HepG2 (cell line): ENCODE data around the gene DNAJC18.

Experiments
- CREB1 ChIP-seq, 2 experiments: fragments of 450-650 bp in 1 of 2; IDR thresholded peaks; 2 replicates each; pipeline ENCODE4 v1.6.1; 2016 to 2017; ENCODE audit warnings: control low read depth in 1 of 2, mild to moderate bottlenecking in 1 of 2, missing compliant biosample characterization in 1 of 2, missing genetic modification characterization in 1 of 2
- CTCF ChIP-seq: sonication (generic); formaldehyde crosslinking; IDR thresholded peaks from 2 replicates; pipeline ENCODE4 v1.5.0; 2020; ENCODE audit warnings: mild to moderate bottlenecking, missing genetic modification reagents, moderate library complexity
- JUNB ChIP-seq: sonication (generic); formaldehyde crosslinking; IDR thresholded peaks from 2 replicates; pipeline ENCODE4 v1.8.0; 2022; ENCODE audit warnings: missing genetic modification reagents, mild to moderate bottlenecking, borderline replicate concordance
- KLF6 ChIP-seq: IDR thresholded peaks from 2 replicates; pipeline ENCODE4 v1.8.0; 2016; ENCODE audit warnings: missing biosample characterization, missing genetic modification reagents
- MYC ChIP-seq: sonication (generic); formaldehyde crosslinking; IDR thresholded peaks from 2 replicates; pipeline ENCODE4 v1.9.0; 2021; ENCODE audit warnings: missing genetic modification reagents, borderline replicate concordance
- PHF8 ChIP-seq: sonication (generic); formaldehyde crosslinking; IDR thresholded peaks from 2 replicates; pipeline ENCODE4 v1.5.0; 2020; ENCODE audit warnings: missing genetic modification reagents
- RBM22 ChIP-seq: fragments of 200-400 bp; formaldehyde crosslinking; optimal IDR thresholded peaks from 2 replicates; pipeline ENCODE3; 2017; ENCODE audit warnings: mild to moderate bottlenecking, low read length, moderate library complexity
- RELA ChIP-seq: sonication (generic); formaldehyde crosslinking; IDR thresholded peaks from 2 replicates; pipeline ENCODE4 v1.4.0; 2020; ENCODE audit warnings: missing genetic modification reagents
- SOX5 ChIP-seq: IDR thresholded peaks from 2 replicates; pipeline ENCODE4 v1.6.1; 2016; ENCODE audit warnings: borderline replicate concordance
- TOE1 ChIP-seq: sonication (generic); formaldehyde crosslinking; IDR thresholded peaks from 2 replicates; pipeline ENCODE4 v1.4.0; 2020; ENCODE audit warnings: mild to moderate bottlenecking, missing genetic modification reagents
- YY1 ChIP-seq: IDR thresholded peaks from 2 replicates; pipeline ENCODE4 v1.6.1; 2011; ENCODE audit warnings: low read length, low read depth, moderate library complexity, mild to moderate bottlenecking; ENCODE audit not compliant: insufficient read depth, insufficient replicate concordance
- ZNF274 ChIP-seq: sonication (generic); formaldehyde crosslinking; IDR thresholded peaks from 2 replicates; pipeline ENCODE4 v1.5.1; 2020; ENCODE audit warnings: mild to moderate bottlenecking, missing genetic modification reagents
- TF ChIP-seq, protein P1 (sequence below): sonication (generic); formaldehyde crosslinking; IDR thresholded peaks from 2 replicates; pipeline ENCODE4 v1.8.1; 2023; ENCODE audit warnings: mild to moderate bottlenecking, missing genetic modification reagents

DNA sequence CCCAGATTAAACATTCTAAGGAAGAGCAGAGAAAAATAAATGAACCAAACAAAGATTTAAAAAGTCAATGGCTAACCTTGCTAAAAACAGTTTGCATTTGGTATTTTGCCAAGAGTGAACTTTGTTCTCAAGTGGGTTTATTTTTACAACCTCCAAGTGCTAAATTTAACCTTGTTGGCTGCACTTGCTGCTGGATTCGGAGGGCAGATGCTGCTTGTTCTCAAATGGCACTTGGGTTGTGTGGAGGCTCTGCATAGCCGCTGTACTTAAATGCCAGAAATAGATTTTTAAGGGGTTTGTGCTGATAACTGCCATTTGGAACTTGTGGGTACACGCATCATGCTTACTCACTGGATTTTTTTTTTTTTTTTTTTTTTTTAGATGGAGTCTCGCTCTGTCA is 22.1 kb downstream of the DNAJC18 start:
- no peak for TF ChIP-seq CTCF
- TF ChIP-seq RELA (CRISPR knock-in tag) = no peak
- no peak for TF ChIP-seq CREB1 (IDR thresholded peaks at IDR 0.05)
- TF ChIP-seq CREB1 (CRISPR knock-in tag; IDR thresholded peaks at IDR 0.05) = no peak
- no peak for TF ChIP-seq PHF8 (CRISPR knock-in tag)
- no peak for TF ChIP-seq MYC (CRISPR knock-in tag)
- no peak for TF ChIP-seq RBM22
- no peak for TF ChIP-seq TOE1
- TF ChIP-seq, protein P1, sequence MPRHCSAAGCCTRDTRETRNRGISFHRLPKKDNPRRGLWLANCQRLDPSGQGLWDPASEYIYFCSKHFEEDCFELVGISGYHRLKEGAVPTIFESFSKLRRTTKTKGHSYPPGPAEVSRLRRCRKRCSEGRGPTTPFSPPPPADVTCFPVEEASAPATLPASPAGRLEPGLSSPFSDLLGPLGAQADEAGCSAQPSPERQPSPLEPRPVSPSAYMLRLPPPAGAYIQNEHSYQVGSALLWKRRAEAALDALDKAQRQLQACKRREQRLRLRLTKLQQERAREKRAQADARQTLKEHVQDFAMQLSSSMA (CRISPR knock-in tag) = no peak
- TF ChIP-seq YY1 = no peak
- TF ChIP-seq KLF6 = no peak
- no peak for TF ChIP-seq JUNB
- TF ChIP-seq ZNF274 (CRISPR knock-in tag) = no peak
- no peak for TF ChIP-seq SOX5 (CRISPR knock-in tag)
